ENCODE data around the gene TAS2R16.
"Not testable (repeated sequence)": the region's sequence is repeated elsewhere in the genome, so short reads cannot be mapped to it uniquely, and the experiment has no call there.

Gene TAS2R16

DNA sequence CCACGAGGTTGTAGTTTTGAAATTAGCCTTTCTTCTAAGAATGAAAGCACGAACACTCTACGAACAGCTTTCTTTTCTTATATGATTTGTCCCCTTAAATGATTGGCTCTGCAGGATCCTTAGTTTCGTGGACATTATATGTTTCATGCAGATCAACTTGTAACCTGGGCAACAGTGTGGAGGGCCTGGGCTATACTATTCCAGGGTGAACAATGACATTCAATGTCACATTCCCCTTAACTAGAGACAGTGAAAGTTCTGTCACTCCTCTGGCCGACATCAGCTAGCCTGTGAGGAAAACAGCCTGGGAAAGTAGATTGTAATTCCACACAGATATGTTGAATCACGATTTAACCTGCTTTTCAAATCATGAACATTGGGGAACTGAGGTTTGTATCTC, 23.4 kb downstream of the TAS2R16 start:
- no peak for DNase-seq (ENCODE audit: low read depth)

DNA sequence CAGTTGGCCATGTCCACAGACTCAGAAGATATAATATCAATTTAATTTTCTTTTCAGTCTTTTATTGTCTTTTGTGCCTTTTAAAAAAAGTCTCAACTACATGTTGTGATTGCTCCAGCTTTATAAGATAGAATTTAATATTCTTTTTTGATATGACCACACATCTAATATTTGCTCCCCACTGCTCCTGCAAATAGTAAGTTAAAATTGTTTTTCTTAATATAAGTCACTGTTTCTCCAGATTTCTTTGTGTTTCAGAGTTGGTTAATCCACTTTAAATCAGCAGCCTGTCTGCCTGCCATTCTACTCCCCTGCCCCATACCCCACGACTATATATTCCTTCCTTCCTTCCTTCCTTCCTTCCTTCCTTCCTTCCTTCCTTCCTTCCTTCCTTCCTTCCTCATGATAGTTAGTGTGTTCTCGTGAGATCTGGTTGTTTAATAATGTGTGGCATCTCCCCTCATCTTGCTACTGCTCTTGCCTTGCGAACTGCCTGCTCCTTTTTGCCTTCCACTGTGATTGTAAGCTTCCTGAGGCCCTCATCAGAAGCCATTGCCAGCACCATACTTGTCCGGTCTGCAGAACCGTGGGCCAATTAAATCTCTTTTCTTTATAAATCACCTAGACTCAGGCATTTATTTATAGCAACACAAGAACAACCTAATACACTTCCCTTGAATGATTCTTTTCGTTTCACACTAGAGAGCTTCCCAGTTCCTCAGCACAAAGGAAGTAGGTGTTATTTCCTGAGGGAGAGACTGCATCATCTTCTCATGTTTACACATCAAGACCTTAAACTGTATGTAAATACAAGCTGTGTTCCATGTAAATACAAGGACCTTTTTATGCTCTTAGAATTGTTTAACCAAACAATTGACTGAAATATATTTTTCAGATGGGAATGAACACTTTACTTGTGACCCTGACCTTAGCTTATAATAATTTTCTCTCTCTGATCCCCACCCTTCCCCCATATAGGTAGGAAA, 24.5 kb downstream of the TAS2R16 start:
- DNase-seq (ENCODE audit: low read depth), result no peak

DNA sequence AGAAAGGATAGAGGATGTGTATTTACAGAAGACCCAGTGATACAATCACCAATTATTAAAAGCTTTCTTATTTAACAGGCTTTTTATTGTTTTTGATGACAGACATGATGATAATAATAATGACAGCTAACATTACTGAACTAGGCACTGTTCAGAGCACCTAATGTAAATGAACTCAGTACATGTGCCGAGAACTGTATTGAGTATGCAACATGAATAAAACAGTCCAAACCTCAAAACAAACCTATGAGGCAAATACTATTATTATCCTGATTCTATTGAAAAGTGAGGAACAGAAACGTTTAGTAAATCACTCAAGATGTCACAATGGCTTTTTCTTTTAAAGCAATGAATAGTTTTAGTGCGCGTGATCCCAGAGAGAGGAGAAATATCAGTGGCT, 27.1 kb downstream of the TAS2R16 start:
- no peak for DNase-seq (ENCODE audit: low read depth)

DNA sequence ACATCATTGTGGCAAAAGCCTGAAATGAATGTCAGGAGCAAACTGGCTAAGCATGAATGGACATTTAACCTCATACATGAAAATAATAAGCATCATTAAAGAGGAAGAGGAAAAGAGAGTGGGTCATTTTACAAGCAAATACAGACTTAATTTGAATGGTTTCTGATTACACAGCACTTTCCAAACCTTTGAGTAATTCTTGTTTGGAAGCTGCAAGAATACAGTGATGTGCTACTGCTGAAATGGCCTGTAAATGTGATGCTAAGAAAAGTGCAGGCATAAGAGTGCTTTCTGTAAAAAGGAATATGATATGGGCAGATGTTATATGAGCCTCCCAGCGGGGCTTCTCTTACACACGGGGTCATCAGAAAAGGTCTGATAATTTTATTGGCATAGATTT, 30.2 kb downstream of the TAS2R16 start:
- no peak for DNase-seq (ENCODE audit: low read depth)

GRCh38 chr7:122953678-122954077, 41.8 kb downstream of the TAS2R16 start:
- DNase-seq (ENCODE audit: low read depth), result not testable (repeated sequence)

GRCh38 chr7:122951006-122951405, 44.5 kb downstream of the TAS2R16 start:
- no peak for DNase-seq (ENCODE audit: low read depth)

DNA sequence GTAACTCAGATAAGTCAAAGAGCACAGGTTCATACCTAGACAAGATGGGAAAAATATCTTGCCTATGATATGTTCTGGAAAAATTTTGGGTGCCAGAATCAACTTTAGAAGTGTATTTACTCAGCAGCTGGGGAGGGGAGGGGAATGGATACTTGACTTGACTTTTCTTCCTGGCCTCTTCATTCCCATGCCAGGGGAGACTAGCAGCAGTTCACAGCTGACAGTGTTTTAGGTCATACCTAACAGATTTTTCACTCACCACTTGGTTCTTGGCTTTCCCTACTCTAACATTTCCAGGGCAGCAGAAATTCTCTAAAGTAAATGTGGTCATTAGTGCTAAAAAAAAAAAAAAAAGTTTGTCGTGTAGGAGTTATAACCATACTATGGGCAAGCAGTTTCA, 46.3 kb downstream of the TAS2R16 start:
- no peak for DNase-seq (ENCODE audit: low read depth)
